ENCODE results near the gene DMPK. TPM values are rescaled to one million over a fixed set of nuclear protein-coding genes. Genes with fewer than 3 reads are reported as not detected.

The DMPK gene
- total RNA-seq, 1 donor from 2014 or later: 284 TPM

- no peak for DNase-seq
- H3K27ac ChIP-seq (replicated peaks): no peak overlapping the region
- intact Hi-C loops (cut with micrococcal nuclease): no loop called here
- no peaks in the 10 kb centered on the region for H3K9me3 ChIP-seq (replicated peaks)
- H3K4me1 ChIP-seq: peaks cover 5% of the 10 kb centered on the region
- H3K27me3 ChIP-seq (ENCODE audit: low read depth): no peaks in the 10 kb centered on the region
- peaks cover 94% of the 10 kb centered on the region for H3K36me3 ChIP-seq
- no peak for TF ChIP-seq CTCF (IDR thresholded peaks at IDR 0.05; ENCODE audit: borderline replicate concordance)
- no peak overlapping the region for H3K4me3 ChIP-seq
Observed at GRCh38 chr19:45825917-45826893, 43.9 kb upstream of the DMPK start.

DNA sequence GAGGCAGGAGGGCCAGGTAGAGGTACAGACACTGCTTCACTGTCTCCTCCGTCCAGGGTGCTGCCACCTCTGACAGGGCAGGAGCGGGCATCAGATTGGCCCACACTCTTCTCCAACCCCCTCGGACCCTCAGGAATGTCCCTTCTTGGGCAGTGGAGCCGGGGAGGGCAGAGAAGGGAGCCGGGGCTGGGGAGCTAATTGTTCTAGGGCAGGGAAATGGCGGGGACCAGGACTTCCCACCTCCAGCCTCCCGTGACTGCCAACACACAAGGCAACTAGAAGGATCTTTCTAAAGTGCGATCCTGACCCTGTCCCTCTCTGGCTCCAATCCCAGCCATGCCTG lies 42.9 kb upstream of the DMPK start:
- TF ChIP-seq CTCF (IDR thresholded peaks at IDR 0.05; ENCODE audit: borderline replicate concordance): no peak
- H3K27ac ChIP-seq (replicated peaks): no peak overlapping the region
- H3K36me3 ChIP-seq: peaks cover 92% of the 10 kb centered on the region
- no peak for DNase-seq
- H3K9me3 ChIP-seq (replicated peaks): no peaks in the 10 kb centered on the region
- no peaks in the 10 kb centered on the region for H3K27me3 ChIP-seq (ENCODE audit: low read depth)
- intact Hi-C loops (cut with micrococcal nuclease): no loop called here
- peaks cover 5% of the 10 kb centered on the region for H3K4me1 ChIP-seq
- no peak overlapping the region for H3K4me3 ChIP-seq

GRCh38 chr19:45824531-45825262 lies 42.4 kb upstream of the DMPK start:
- TF ChIP-seq CTCF (IDR thresholded peaks at IDR 0.05; ENCODE audit: borderline replicate concordance): no peak
- no peak overlapping the region for H3K4me3 ChIP-seq
- peaks cover 92% of the 10 kb centered on the region for H3K36me3 ChIP-seq
- H3K27ac ChIP-seq (replicated peaks): no peak overlapping the region
- no peak for DNase-seq
- intact Hi-C loops (cut with micrococcal nuclease): no loop called here
- no peaks in the 10 kb centered on the region for H3K9me3 ChIP-seq (replicated peaks)
- H3K27me3 ChIP-seq (ENCODE audit: low read depth): no peaks in the 10 kb centered on the region
- H3K4me1 ChIP-seq: peaks cover 5% of the 10 kb centered on the region

- peaks cover 87% of the 10 kb centered on the region for H3K36me3 ChIP-seq
Observed at GRCh38 chr19:45824041-45824471, 41.8 kb upstream of the DMPK start.

More at GRCh38 chr19:45824041-45824471, 41.8 kb upstream of the DMPK start:
- Histone ChIP-seq H3K4me1 (peaks cover 5% of the 10 kb centered on the region), H3K9me3 (replicated peaks) (no peaks in the 10 kb centered on the region), H3K4me3 (no peak overlapping the region), H3K27me3 (ENCODE audit: low read depth) (no peaks in the 10 kb centered on the region), H3K27ac (replicated peaks) (no peak overlapping the region)
- intact Hi-C loops (cut with micrococcal nuclease): no loop called here
- TF ChIP-seq CTCF (IDR thresholded peaks at IDR 0.05; ENCODE audit: borderline replicate concordance): no peak
- DNase-seq: no peak
